Measurements from ENCODE around the gene GRHL1. TPM values are rescaled to one million over a fixed set of nuclear protein-coding genes. Genes with fewer than 3 reads are reported as not detected.

GRHL1 gene
- total and polyA plus RNA-seq, 9 of the 15 experiments (the other 6 are each of a cell fraction or from before 2014, with no cell fraction given): 1.7 to 6.1 (median 4.7) TPM

GRCh38 chr2:10042301-10043161, 91.0 kb downstream of the GRHL1 start (continued):
- TF ChIP-seq REST (IDR thresholded peaks at IDR 0.05; ENCODE audit: borderline replicate concordance) (no peak), REST (CRISPR knock-in tag; IDR thresholded peaks at IDR 0.05; ENCODE audit: low read depth) (peak; percentile 42; the same call in 1 of the 2 replicates), TOE1 (IDR thresholded peaks at IDR 0.05; ENCODE audit: borderline replicate concordance) (no peak), TOE1 (CRISPR knock-in tag; IDR thresholded peaks at IDR 0.05; ENCODE audit: borderline replicate concordance, low read depth) (no peak), MTA3 (IDR thresholded peaks at IDR 0.05; ENCODE audit: borderline replicate concordance) (no peak), SRSF9 (IDR thresholded peaks at IDR 0.05; ENCODE audit: borderline replicate concordance, low read depth, low read length) (no peak), SETDB1 (IDR thresholded peaks at IDR 0.05; ENCODE audit: low read length) (no peak), ETV1 (tag; conservative IDR thresholded peaks at IDR 0.05; ENCODE audit: low read depth) (peak; percentile 70), ZNF431 (CRISPR knock-in tag; IDR thresholded peaks at IDR 0.05) (no peak), ETV5 (CRISPR knock-in tag; IDR thresholded peaks at IDR 0.05; ENCODE audit: low read depth) (peak; percentile 52; the same call in 1 of the 2 replicates), RBM17 (IDR thresholded peaks at IDR 0.05; ENCODE audit: borderline replicate concordance, low read depth, low read length) (no peak), RNF2 (IDR thresholded peaks at IDR 0.05) (no peak)
- TF ChIP-seq, protein P1, sequence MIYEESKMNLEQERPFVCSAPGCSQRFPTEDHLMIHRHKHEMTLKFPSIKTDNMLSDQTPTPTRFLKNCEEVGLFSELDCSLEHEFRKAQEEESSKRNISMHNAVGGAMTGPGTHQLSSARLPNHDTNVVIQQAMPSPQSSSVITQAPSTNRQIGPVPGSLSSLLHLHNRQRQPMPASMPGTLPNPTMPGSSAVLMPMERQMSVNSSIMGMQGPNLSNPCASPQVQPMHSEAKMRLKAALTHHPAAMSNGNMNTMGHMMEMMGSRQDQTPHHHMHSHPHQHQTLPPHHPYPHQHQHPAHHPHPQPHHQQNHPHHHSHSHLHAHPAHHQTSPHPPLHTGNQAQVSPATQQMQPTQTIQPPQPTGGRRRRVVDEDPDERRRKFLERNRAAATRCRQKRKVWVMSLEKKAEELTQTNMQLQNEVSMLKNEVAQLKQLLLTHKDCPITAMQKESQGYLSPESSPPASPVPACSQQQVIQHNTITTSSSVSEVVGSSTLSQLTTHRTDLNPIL (CRISPR knock-in tag; IDR thresholded peaks at IDR 0.05): no peak
- TF ChIP-seq, protein P2, sequence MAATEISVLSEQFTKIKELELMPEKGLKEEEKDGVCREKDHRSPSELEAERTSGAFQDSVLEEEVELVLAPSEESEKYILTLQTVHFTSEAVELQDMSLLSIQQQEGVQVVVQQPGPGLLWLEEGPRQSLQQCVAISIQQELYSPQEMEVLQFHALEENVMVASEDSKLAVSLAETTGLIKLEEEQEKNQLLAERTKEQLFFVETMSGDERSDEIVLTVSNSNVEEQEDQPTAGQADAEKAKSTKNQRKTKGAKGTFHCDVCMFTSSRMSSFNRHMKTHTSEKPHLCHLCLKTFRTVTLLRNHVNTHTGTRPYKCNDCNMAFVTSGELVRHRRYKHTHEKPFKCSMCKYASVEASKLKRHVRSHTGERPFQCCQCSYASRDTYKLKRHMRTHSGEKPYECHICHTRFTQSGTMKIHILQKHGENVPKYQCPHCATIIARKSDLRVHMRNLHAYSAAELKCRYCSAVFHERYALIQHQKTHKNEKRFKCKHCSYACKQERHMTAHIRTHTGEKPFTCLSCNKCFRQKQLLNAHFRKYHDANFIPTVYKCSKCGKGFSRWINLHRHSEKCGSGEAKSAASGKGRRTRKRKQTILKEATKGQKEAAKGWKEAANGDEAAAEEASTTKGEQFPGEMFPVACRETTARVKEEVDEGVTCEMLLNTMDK (IDR thresholded peaks at IDR 0.05; ENCODE audit: borderline replicate concordance, insufficient read depth, low read depth, low read length, poor library complexity, severe bottlenecking): no peak

All from K562 (cell line).